ENCODE measurements around the gene IGSF8. TPM values are rescaled to one million over a fixed set of nuclear protein-coding genes. Genes with fewer than 3 reads are reported as not detected.
"Not testable (repeated sequence)": the region's sequence is repeated elsewhere in the genome, so short reads cannot be mapped to it uniquely, and the experiment has no call there.

Gene IGSF8
- total RNA-seq, 1 experiment from 2014 or later = 52.6 TPM

DNA sequence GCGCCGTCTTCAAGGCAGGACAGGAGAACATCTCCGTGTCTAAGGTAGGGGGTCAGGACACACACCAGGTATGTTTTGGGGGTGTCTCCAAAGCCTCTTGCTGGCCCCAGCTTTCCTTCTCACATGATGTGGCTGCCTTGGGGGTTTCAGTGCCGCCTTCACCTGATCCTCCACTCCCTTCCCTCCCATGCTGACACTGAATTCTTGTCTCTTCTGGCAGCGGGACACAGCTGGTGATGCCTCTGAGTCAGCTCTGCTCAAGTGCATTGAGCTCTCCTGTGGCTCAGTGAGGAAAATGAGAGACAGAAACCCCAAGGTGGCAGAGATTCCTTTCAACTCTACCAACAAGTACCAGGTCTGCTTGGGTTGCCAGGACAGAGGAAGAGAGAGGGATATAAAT, 30.6 kb upstream of the IGSF8 start:
- DNase-seq (ENCODE audit: low read depth) = peak; percentile 13
- in situ Hi-C loops (cut with HindIII; ENCODE audit: low pct_unique_long_range_greater_than_20kb, low sequenced_read_pairs) = no loop called here

DNA sequence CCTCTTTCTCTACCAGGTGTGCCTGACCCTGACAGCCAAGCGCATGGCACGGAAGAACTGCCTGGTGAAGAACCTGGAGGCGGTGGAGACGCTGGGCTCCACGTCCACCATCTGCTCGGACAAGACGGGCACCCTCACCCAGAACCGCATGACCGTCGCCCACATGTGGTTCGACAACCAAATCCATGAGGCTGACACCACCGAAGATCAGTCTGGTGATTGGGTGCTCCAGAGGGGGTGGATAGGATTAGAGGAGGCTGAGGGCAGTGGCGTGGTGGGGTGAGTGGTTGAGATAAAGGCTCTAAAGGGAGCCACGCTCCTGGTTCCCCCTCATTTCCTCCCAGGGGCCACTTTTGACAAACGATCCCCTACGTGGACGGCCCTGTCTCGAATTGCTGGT, 30.2 kb upstream of the IGSF8 start:
- DNase-seq (ENCODE audit: low read depth) = no peak
- in situ Hi-C loops (cut with HindIII; ENCODE audit: low pct_unique_long_range_greater_than_20kb, low sequenced_read_pairs) = no loop called here

DNA sequence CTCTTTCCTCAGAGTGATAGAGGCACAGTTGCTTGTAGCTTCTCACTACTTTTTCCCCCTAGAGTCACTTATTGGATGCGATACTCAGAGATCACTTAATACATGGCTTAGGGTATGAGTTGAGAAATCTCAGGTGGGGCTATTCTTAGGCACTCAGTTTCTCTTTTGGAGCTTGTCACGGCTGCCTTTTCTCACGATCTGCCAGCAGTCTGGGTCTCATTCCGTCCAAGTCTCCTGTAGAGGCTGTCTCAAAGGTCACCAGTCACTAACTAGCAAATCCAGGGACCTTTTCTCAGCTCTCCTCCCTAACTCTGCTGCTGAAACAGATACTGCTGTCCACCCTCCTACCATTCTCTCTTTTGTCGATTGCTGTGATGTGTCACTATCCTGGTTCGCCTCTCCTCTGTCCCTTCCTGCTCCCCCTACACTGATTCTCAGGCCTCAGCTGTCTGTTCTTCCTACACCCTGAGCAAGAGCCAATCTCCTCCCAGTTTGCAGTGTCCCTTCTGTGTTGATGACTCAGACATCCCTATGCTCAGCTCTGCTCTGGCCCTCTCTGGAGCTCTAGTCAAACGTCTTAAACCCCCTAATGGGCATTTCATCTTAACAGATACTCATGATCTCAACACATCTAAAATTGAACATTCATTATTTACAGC, 29.6 kb upstream of the IGSF8 start:
- peak; percentile 36 for DNase-seq (ENCODE audit: low read depth)
- in situ Hi-C loops (cut with HindIII; ENCODE audit: low pct_unique_long_range_greater_than_20kb, low sequenced_read_pairs) = no loop called here

DNA sequence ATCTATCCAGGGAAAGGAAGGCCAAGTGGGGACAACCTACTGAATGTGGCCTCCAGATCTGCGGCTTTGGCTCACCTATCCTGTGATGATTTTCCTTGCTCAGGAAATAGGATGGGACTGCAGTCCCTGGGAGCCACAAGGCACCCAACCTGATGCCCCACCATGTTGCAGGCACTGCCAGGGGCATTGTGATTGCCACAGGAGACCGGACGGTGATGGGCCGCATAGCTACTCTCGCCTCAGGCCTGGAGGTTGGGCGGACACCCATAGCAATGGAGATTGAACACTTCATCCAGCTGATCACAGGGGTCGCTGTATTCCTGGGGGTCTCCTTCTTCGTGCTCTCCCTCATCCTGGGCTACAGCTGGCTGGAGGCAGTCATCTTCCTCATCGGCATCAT, 29.0 kb upstream of the IGSF8 start:
- in situ Hi-C loops (cut with HindIII; ENCODE audit: low pct_unique_long_range_greater_than_20kb, low sequenced_read_pairs) = no loop called here
- DNase-seq (ENCODE audit: low read depth) = no peak

DNA sequence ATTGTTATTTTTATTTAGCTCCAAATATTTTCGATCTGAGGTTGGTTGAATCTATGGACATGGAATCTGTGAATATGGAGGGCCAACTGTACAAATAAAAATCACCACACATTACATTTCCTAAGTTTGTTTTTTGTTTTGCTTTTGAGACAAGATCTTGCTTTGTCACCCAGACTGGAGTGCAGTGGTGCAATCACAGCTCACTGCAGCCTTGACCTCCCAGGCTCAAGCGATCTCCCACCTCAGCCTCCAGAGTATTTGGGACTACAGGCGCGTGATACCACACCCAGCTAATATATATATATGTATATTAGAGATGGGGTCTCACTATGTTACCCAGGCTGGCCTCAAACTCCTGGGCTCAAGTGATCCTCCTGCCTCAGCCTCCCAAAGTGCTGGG, 27.9 kb upstream of the IGSF8 start:
- DNase-seq (ENCODE audit: low read depth); in situ Hi-C loops (cut with HindIII; ENCODE audit: low pct_unique_long_range_greater_than_20kb, low sequenced_read_pairs): not testable (repeated sequence)

DNA sequence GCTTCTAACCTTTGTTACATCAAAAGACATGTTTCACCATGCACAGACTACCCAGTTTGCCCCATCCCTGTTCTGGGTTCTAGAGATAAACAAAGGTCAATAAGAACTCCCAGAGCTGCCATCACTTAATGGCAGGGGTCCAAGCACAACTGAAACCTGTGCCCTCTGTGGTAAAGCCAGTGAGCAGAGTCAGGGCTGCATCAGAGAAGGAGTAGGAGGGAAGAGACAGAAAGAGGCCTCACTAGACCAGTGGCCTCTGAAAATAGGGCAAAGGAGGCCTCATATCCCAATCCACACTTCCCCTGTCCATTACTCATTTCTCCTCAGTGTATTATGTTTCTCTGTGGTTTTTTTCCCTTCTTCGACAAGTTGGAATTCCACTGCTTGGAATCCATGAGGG, 27.3 kb upstream of the IGSF8 start:
- DNase-seq (ENCODE audit: low read depth) = peak; percentile 78
- in situ Hi-C loops (cut with HindIII; ENCODE audit: low pct_unique_long_range_greater_than_20kb, low sequenced_read_pairs) = no loop called here

GRCh38 chr1:160124705-160125478, 26.5 kb upstream of the IGSF8 start:
- peak; percentile 98 for DNase-seq (ENCODE audit: low read depth)
- in situ Hi-C loops (cut with HindIII; ENCODE audit: low pct_unique_long_range_greater_than_20kb, low sequenced_read_pairs) = no loop called here

DNA sequence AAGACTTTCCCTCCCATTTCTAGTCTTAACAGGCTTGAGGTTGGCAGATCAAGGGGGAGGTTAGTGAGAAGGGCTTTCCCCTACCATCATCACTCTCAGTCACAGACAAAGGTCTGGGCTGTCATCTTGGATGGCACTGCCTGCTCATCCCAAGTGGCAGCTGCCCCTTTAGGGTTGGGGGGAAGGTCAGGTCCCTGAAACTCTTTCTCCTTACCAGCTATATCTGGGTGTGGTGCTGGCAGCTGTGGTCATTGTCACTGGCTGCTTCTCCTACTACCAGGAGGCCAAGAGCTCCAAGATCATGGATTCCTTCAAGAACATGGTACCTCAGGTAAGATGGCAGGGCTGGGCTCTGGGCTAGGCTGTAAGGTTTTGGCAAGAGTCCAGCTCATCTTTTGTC, 25.3 kb upstream of the IGSF8 start:
- in situ Hi-C loops (cut with HindIII; ENCODE audit: low pct_unique_long_range_greater_than_20kb, low sequenced_read_pairs) = no loop called here

DNA sequence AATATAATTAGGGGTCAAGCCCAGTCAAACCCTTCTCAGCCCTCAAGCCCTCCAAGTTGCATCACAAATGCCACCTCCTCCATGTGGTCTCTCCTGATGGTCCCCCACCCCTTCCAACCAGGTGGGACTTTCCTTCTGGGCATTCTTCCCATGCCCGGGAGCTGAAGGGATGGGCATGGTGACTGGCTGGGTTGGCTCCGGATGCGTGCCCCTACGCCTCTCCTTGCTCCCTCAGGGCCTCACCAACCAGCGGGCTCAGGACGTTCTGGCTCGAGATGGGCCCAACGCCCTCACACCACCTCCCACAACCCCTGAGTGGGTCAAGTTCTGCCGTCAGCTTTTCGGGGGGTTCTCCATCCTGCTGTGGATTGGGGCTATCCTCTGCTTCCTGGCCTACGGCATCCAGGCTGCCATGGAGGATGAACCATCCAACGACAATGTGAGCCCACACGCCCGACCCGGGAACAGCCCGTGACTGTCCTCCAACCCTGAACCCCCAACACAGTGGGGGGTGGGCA, 24.6 kb upstream of the IGSF8 start:
- no peak for DNase-seq (ENCODE audit: low read depth)
- in situ Hi-C loops (cut with HindIII; ENCODE audit: low pct_unique_long_range_greater_than_20kb, low sequenced_read_pairs) = no loop called here

More for the DNA sequence above, 25.3 kb upstream of the IGSF8 start:
- DNase-seq (ENCODE audit: low read depth) = no peak

GRCh38 chr1:160121388-160121787, 23.0 kb upstream of the IGSF8 start:
- no peak for DNase-seq (ENCODE audit: low read depth)
- in situ Hi-C loops (cut with HindIII; ENCODE audit: low pct_unique_long_range_greater_than_20kb, low sequenced_read_pairs) = no loop called here

DNA sequence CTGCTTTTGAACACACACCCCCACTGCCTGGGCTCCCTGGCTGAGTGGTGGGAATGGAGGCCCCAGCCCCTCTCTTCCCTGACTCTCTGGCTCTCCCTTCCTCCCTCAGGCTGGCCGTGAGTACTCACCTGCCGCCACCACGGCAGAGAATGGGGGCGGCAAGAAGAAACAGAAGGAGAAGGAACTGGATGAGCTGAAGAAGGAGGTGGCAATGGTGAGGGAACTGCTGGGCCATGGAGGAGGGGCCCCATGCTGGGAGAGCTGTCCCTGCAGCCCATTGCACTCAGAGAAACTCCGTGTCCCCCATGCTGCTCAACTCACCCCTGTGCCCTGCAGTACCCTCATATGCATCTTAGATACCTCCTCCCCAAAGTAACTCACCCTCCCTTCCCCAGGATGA, 22.4 kb upstream of the IGSF8 start:
- in situ Hi-C loops (cut with HindIII; ENCODE audit: low pct_unique_long_range_greater_than_20kb, low sequenced_read_pairs) = no loop called here
- DNase-seq (ENCODE audit: low read depth) = no peak

DNA sequence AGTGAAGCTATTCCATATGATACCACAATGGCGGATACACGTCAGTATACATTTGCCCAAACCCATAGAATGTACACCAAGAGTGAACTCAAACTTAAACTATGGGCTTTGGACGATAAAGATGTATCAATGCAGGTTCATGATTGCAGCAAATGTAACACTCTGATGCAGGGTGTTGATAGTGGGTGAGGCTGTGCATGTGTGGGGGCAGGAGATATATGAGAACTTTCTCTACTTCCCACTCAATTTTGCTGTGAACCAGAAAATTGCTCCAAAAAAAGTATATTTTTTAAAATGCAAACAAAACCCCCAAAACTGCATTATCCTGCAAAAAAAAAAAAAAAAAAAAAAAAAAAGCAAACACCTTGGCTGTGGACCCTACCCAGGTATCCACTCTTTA, 20.5 kb upstream of the IGSF8 start:
- in situ Hi-C loops (cut with HindIII; ENCODE audit: low pct_unique_long_range_greater_than_20kb, low sequenced_read_pairs) = no loop called here
- no peak for DNase-seq (ENCODE audit: low read depth)

- in situ Hi-C loops (cut with HindIII; ENCODE audit: low pct_unique_long_range_greater_than_20kb, low sequenced_read_pairs) = no loop called here
- DNase-seq (ENCODE audit: low read depth) = no peak
Observed at GRCh38 chr1:160117709-160118183, 19.3 kb upstream of the IGSF8 start.

DNA sequence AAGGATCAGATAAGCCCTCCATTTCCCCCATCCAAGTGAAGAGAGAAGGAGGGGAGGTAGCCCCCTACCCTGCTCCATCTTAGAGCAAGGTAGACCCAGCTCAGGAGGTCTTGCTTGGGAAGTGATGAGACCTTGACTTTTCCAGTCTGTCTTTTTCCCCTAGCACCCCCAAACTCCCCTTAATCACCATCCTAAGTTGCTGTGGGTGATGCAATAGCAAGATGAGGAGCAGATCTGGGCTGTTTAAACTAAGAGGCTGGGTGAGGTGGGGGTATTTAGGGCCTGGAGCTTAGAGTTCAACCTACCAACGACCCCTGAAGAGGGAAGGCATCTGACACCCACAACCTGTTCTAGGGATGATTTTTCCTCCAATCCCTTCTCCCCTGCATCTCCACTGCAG, 18.9 kb upstream of the IGSF8 start:
- in situ Hi-C loops (cut with HindIII; ENCODE audit: low pct_unique_long_range_greater_than_20kb, low sequenced_read_pairs) = no loop called here
- DNase-seq (ENCODE audit: low read depth) = no peak

GRCh38 chr1:160116283-160117147, 18.1 kb upstream of the IGSF8 start:
- in situ Hi-C loops (cut with HindIII; ENCODE audit: low pct_unique_long_range_greater_than_20kb, low sequenced_read_pairs) = no loop called here

GRCh38 chr1:160115545-160116282, 17.3 kb upstream of the IGSF8 start, which contains the start of gene ATP1A2:
TSS of gene ATP1A2 (plus strand) at chr1:160115759. CDS start at chr1:160115862, 103 bp downstream.
- in situ Hi-C loops (cut with HindIII; ENCODE audit: low pct_unique_long_range_greater_than_20kb, low sequenced_read_pairs) = no loop called here
- DNase-seq (ENCODE audit: low read depth) = no peak

More at GRCh38 chr1:160116283-160117147, 18.1 kb upstream of the IGSF8 start:
- DNase-seq (ENCODE audit: low read depth) = no peak

GRCh38 chr1:160114085-160114484, 15.7 kb upstream of the IGSF8 start:
- DNase-seq (ENCODE audit: low read depth) = no peak
- in situ Hi-C loops (cut with HindIII; ENCODE audit: low pct_unique_long_range_greater_than_20kb, low sequenced_read_pairs) = no loop called here

DNA sequence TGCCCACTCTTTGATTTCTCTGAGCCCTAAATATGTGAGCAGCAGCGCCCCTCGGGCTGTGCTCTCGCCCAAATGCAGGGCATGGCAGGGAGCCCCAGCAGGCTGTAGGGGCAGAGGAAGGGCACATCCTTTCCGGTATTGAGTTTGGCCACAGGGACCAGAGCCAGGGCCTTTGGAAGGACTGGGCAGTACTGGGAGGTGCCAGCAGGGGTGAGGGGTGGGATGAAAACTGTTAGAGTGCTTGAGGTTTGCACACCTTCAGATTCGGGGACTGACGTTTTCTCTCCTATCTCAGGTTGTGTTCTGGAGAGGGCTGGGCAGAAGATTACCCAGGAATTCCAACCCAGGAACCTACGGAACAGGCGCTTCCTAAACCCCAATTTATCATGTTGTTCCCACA, 15.0 kb upstream of the IGSF8 start:
- no peak for DNase-seq (ENCODE audit: low read depth)
- in situ Hi-C loops (cut with HindIII; ENCODE audit: low pct_unique_long_range_greater_than_20kb, low sequenced_read_pairs) = no loop called here

Data from Caki2 (cell line).